ENCODE results near the gene DHRS13.
"Not testable (repeated sequence)": the region's sequence is repeated elsewhere in the genome, so short reads cannot be mapped to it uniquely, and the experiment has no call there.

The DHRS13 gene

GRCh38 chr17:28935744-28936460 lies 33.0 kb upstream of the DHRS13 start:
- DNase-seq (ENCODE audit: low read depth) = no peak

GRCh38 chr17:28934508-28934907 lies 31.6 kb upstream of the DHRS13 start:
- DNase-seq (ENCODE audit: low read depth) = not testable (repeated sequence)

GRCh38 chr17:28929787-28930186 lies 26.9 kb upstream of the DHRS13 start:
- DNase-seq (ENCODE audit: low read depth) = no peak

- no peak for DNase-seq (ENCODE audit: low read depth)
These were observed 25.2 kb upstream of the DHRS13 start for GRCh38 chr17:28928061-28928460.

- DNase-seq (ENCODE audit: low read depth) = no peak
These were observed 23.9 kb upstream of the DHRS13 start for GRCh38 chr17:28926786-28927185.

- DNase-seq (ENCODE audit: low read depth) = no peak
These were observed 23.5 kb upstream of the DHRS13 start for GRCh38 chr17:28926366-28926765.

- no peak for DNase-seq (ENCODE audit: low read depth)
These were observed 23.1 kb upstream of the DHRS13 start for GRCh38 chr17:28925912-28926365.

GRCh38 chr17:28920201-28920600 lies 17.3 kb upstream of the DHRS13 start:
- no peak for DNase-seq (ENCODE audit: low read depth)

- no peak for DNase-seq (ENCODE audit: low read depth)
These were observed 15.4 kb upstream of the DHRS13 start for GRCh38 chr17:28918295-28918694.

GRCh38 chr17:28917465-28917864 lies 14.6 kb upstream of the DHRS13 start:
- DNase-seq (ENCODE audit: low read depth) = no peak

- DNase-seq (ENCODE audit: low read depth) = no peak
These were observed 14.2 kb upstream of the DHRS13 start for GRCh38 chr17:28917029-28917428.

- DNase-seq (ENCODE audit: low read depth) = peak; percentile 39
These were observed 13.5 kb upstream of the DHRS13 start for GRCh38 chr17:28916302-28916934.

GRCh38 chr17:28912938-28913333 lies 10.1 kb upstream of the DHRS13 start:
- no peak for DNase-seq (ENCODE audit: low read depth)

GRCh38 chr17:28912281-28912937 lies 9.5 kb upstream of the DHRS13 start:
- no peak for DNase-seq (ENCODE audit: low read depth)

GRCh38 chr17:28911411-28912045 lies 8.6 kb upstream of the DHRS13 start:
- no peak for DNase-seq (ENCODE audit: low read depth)

GRCh38 chr17:28910534-28910933 lies 7.7 kb upstream of the DHRS13 start:
- no peak for DNase-seq (ENCODE audit: low read depth)

GRCh38 chr17:28908640-28909167 lies 5.8 kb upstream of the DHRS13 start:
- peak; percentile 43 for DNase-seq (ENCODE audit: low read depth)

GRCh38 chr17:28907709-28908475 lies 5.0 kb upstream of the DHRS13 start:
- DNase-seq (ENCODE audit: low read depth) = no peak

- no peak for DNase-seq (ENCODE audit: low read depth)
These were observed 4.0 kb upstream of the DHRS13 start for GRCh38 chr17:28906706-28907438.

GRCh38 chr17:28906276-28906675 lies 3.4 kb upstream of the DHRS13 start:
- DNase-seq (ENCODE audit: low read depth) = no peak

GRCh38 chr17:28904800-28905199 lies 1.9 kb upstream of the DHRS13 start:
- DNase-seq (ENCODE audit: low read depth) = no peak
